Mesenchymal stem cell (in vitro differentiated cells and primary cell): Measurements from ENCODE around the gene C3orf85. TPM values are rescaled to one million over a fixed set of nuclear protein-coding genes. Genes with fewer than 3 reads are reported as not detected.
A peak's percentile ranks its signal among the peaks of the same experiment; 100 is the strongest.

Experiments used
- DNase-seq: peaks from one replicate; pipeline ENCODE4 v3.0.0-alpha.2; 2013
- H2AFZ ChIP-seq: one replicate; pipeline ENCODE4 v1.6.1; 2013; ENCODE audit warnings: low read depth, mild to moderate bottlenecking, control low read depth, inconsistent platforms, low read length, moderate library complexity
- H2AK5ac ChIP-seq: 2 replicates; pipeline ENCODE4 v1.6.1; 2013; ENCODE audit warnings: low read length, moderate library complexity, mild to moderate bottlenecking, inconsistent platforms; ENCODE audit not compliant: severe bottlenecking
- H2BK120ac ChIP-seq: one replicate; pipeline ENCODE4 v1.6.1; 2013; ENCODE audit warnings: low read depth, mild to moderate bottlenecking, inconsistent platforms, low read length, moderate library complexity
- H2BK12ac ChIP-seq, 2 experiments: one replicate each; pipeline ENCODE4 v1.6.1; 2013; ENCODE audit warnings: inconsistent platforms in 2 of 2, low read length in 2 of 2, mild to moderate bottlenecking in 2 of 2, moderate library complexity in 2 of 2, control low read depth in 1 of 2
- H2BK15ac ChIP-seq: one replicate; pipeline ENCODE4 v1.6.1; 2013; ENCODE audit warnings: mild to moderate bottlenecking, low read depth, inconsistent platforms; ENCODE audit not compliant: poor library complexity, severe bottlenecking
- H2BK5ac ChIP-seq: 2 replicates; pipeline ENCODE4 v1.6.1; 2013; ENCODE audit warnings: low read depth, mild to moderate bottlenecking, low read length, control low read depth, inconsistent platforms; ENCODE audit not compliant: poor library complexity, severe bottlenecking
- H3K14ac ChIP-seq, 2 experiments: one replicate each; pipeline ENCODE4 v1.6.1; 2013; ENCODE audit warnings: inconsistent platforms in 2 of 2, low read length in 2 of 2, control low read depth in 1 of 2, mild to moderate bottlenecking in 1 of 2, moderate library complexity in 1 of 2
- H3K18ac ChIP-seq, 2 experiments: one replicate each; pipeline ENCODE4 v1.6.1; 2013; ENCODE audit warnings: inconsistent platforms in 2 of 2, low read length in 2 of 2, control low read depth in 1 of 2, low read depth in 1 of 2, mild to moderate bottlenecking in 1 of 2
- H3K23ac ChIP-seq, 2 experiments: one replicate each; pipeline ENCODE4 v1.6.1; 2013; ENCODE audit warnings: inconsistent platforms in 2 of 2, low read length in 2 of 2, mild to moderate bottlenecking in 2 of 2, moderate library complexity in 2 of 2, control low read depth in 1 of 2
- H3K27ac ChIP-seq: 2 replicates; pipeline ENCODE4 v1.5.1; 2013; ENCODE audit warnings: mild to moderate bottlenecking, moderate library complexity, low read length, control low read depth, inconsistent platforms; ENCODE audit not compliant: poor library complexity, severe bottlenecking
- H3K27me3 ChIP-seq, 2 experiments: 2 replicates each; pipeline versions ENCODE4 v1.6.1 to v1.7.0; 2013; ENCODE audit warnings: low read length in 2 of 2, mild to moderate bottlenecking in 2 of 2, moderate library complexity in 2 of 2, control low read depth in 1 of 2, inconsistent platforms in 1 of 2; ENCODE audit not compliant: control insufficient read depth in 1 of 2, insufficient read depth in 1 of 2
- H3K36me3 ChIP-seq, 2 experiments: 2 replicates each; pipeline versions ENCODE4 v1.6.1 to v1.7.0; 2013; ENCODE audit warnings: low read length in 2 of 2, control low read depth in 1 of 2, inconsistent platforms in 1 of 2, low read depth in 1 of 2, mild to moderate bottlenecking in 1 of 2; ENCODE audit not compliant: insufficient read depth in 2 of 2, control insufficient read depth in 1 of 2
- H3K4ac ChIP-seq, 2 experiments: one replicate each; pipeline ENCODE4 v1.6.1; 2013; ENCODE audit warnings: inconsistent platforms in 2 of 2, low read length in 2 of 2, mild to moderate bottlenecking in 2 of 2, moderate library complexity in 2 of 2, control low read depth in 1 of 2, low read depth in 1 of 2
- H3K4me1 ChIP-seq: 2 replicates; pipeline ENCODE4 v1.6.1; 2013; ENCODE audit warnings: low read depth, low read length, control low read depth; ENCODE audit not compliant: control insufficient read depth, insufficient read depth
- H3K4me2 ChIP-seq: 2 replicates; pipeline ENCODE4 v1.6.1; 2013; ENCODE audit warnings: low read length, mild to moderate bottlenecking, inconsistent platforms; ENCODE audit not compliant: poor library complexity, severe bottlenecking
- H3K4me3 ChIP-seq, 2 experiments: 2 replicates each; pipeline versions ENCODE4 v1.5.1 to v1.7.0; 2013; ENCODE audit warnings: low read length in 2 of 2, mild to moderate bottlenecking in 2 of 2, control low read depth in 1 of 2, low read depth in 1 of 2; ENCODE audit not compliant: insufficient read depth in 1 of 2
- H3K79me1 ChIP-seq: replicated peaks from 2 replicates; pipeline ENCODE4 v1.6.1; 2013; ENCODE audit warnings: mild to moderate bottlenecking, control low read depth, low read length, inconsistent platforms; ENCODE audit not compliant: poor library complexity, severe bottlenecking
- H3K9ac ChIP-seq: 2 replicates; pipeline ENCODE4 v1.7.0; 2013; ENCODE audit warnings: mild to moderate bottlenecking, low read length, moderate library complexity
- H3K9me3 ChIP-seq: 2 replicates; pipeline ENCODE4 v1.7.0; 2013; ENCODE audit warnings: mild to moderate bottlenecking, low read length; ENCODE audit not compliant: control insufficient read depth
- H4K8ac ChIP-seq: one replicate; pipeline ENCODE4 v1.6.1; 2013; ENCODE audit warnings: inconsistent platforms, mild to moderate bottlenecking, low read length, moderate library complexity
- H4K91ac ChIP-seq: one replicate; pipeline ENCODE4 v1.6.1; 2013; ENCODE audit warnings: mild to moderate bottlenecking, low read length, inconsistent platforms
- WGBS: methylation state at CpG from one replicate; pipeline ENCODE4 v1.1.7; 2013; ENCODE audit warnings: mixed read lengths; 5-methylcytosine and 5-hydroxymethylcytosine counted together
- polyA plus RNA-seq, 2 experiments: library from polyadenylated mRNA; stranded (reverse); fragments of 200-250 nt; gene quantifications; one replicate each; pipeline ENCODE4 v1.2.3, GENCODE V29; 2013

Gene C3orf85
- not detected for polyA plus RNA-seq (2013, experiment 1 of 2)
- polyA plus RNA-seq (2013, experiment 2 of 2) = not detected

- no peak within 1 kb of the TSS for H2BK120ac ChIP-seq
- no peaks in the 10 kb centered on the region for H3K36me3 ChIP-seq
- H4K8ac ChIP-seq = no peak within 1 kb of the TSS
- no peaks in the 10 kb centered on the region for H3K4me1 ChIP-seq
- no peak within 1 kb of the TSS for H3K27ac ChIP-seq
- H2AFZ ChIP-seq = no peak within 1 kb of the TSS
- no peak within 1 kb of the TSS for H2BK5ac ChIP-seq
- H3K4me3 ChIP-seq = no peak within 1 kb of the TSS
- no peak within 1 kb of the TSS for H3K14ac ChIP-seq
- H2BK12ac ChIP-seq = no peak within 1 kb of the TSS
- H3K27me3 ChIP-seq = no peaks in the 10 kb centered on the region
- no peaks in the 10 kb centered on the region for H3K9me3 ChIP-seq
- WGBS = 100% methylated on average over 1 of the region's 3 CpGs
- no peak within 1 kb of the TSS for H3K9ac ChIP-seq
- H3K23ac ChIP-seq = no peak within 1 kb of the TSS
- no peak within 1 kb of the TSS for H4K91ac ChIP-seq
- H3K18ac ChIP-seq = no peak within 1 kb of the TSS
- no peak within 1 kb of the TSS for H3K4me2 ChIP-seq
- no peak within 1 kb of the TSS for H2BK15ac ChIP-seq
- no peak within 1 kb of the TSS for H2AK5ac ChIP-seq
- no peak for DNase-seq
- no peaks in the 10 kb centered on the region for H3K79me1 ChIP-seq
- no peak within 1 kb of the TSS for H3K4ac ChIP-seq
Observed at GRCh38 chr3:109136523-109136922, at the start of gene C3orf85. Gene C3orf85 (plus strand): TSS chr3:109136719. CDS start chr3:109136848, 129 bp downstream.

GRCh38 chr3:109089265-109089664 is 47.3 kb upstream of the C3orf85 start:
- no peaks in the 10 kb centered on the region for H3K36me3 ChIP-seq
- H3K9me3 ChIP-seq = no peaks in the 10 kb centered on the region
- no peak overlapping the region for H2BK12ac ChIP-seq
- no peaks in the 10 kb centered on the region for H3K4me1 ChIP-seq
- no peak overlapping the region for H4K8ac ChIP-seq
- no peak overlapping the region for H3K23ac ChIP-seq
- H2BK120ac ChIP-seq = no peak overlapping the region
- no peak overlapping the region for H3K4me2 ChIP-seq
- H3K27me3 ChIP-seq = no peaks in the 10 kb centered on the region
- no peak overlapping the region for H3K27ac ChIP-seq
- no peak for DNase-seq
- H3K4ac ChIP-seq = no peak overlapping the region
- no peak overlapping the region for H2BK15ac ChIP-seq
- H3K4me3 ChIP-seq = no peak overlapping the region
- H3K14ac ChIP-seq = no peak overlapping the region
- 83% methylated on average over 1 of the region's 1 CpG for WGBS
- no peak overlapping the region for H3K9ac ChIP-seq
- H4K91ac ChIP-seq = no peak overlapping the region
- H3K18ac ChIP-seq = no peak overlapping the region
- no peak overlapping the region for H2BK5ac ChIP-seq
- H2AFZ ChIP-seq = no peak overlapping the region
- H3K79me1 ChIP-seq = no peaks in the 10 kb centered on the region
- no peak overlapping the region for H2AK5ac ChIP-seq

GRCh38 chr3:109091846-109092245 is 44.7 kb upstream of the C3orf85 start:
- Histone ChIP-seq H3K4me2 (no peak overlapping the region), H3K18ac (no peak overlapping the region), H4K8ac (no peak overlapping the region), H3K27me3 (no peaks in the 10 kb centered on the region), H3K9ac (no peak overlapping the region), H2BK5ac (no peak overlapping the region), H2BK12ac (no peak overlapping the region), H3K4ac (no peak overlapping the region), H3K4me1 (no peaks in the 10 kb centered on the region), H2AK5ac (no peak overlapping the region), H3K23ac (no peak overlapping the region), H4K91ac (no peak overlapping the region), H3K36me3 (no peaks in the 10 kb centered on the region), H2BK120ac (no peak overlapping the region), H3K4me3 (no peak overlapping the region), H2BK15ac (no peak overlapping the region), H3K79me1 (no peaks in the 10 kb centered on the region), H2AFZ (no peak overlapping the region), H3K14ac (no peak overlapping the region), H3K9me3 (no peaks in the 10 kb centered on the region), H3K27ac (no peak overlapping the region)
- DNase-seq = peak; percentile 5
- 70% methylated on average over 1 of the region's 2 CpGs for WGBS

GRCh38 chr3:109093561-109093960 is 43.0 kb upstream of the C3orf85 start:
- Histone ChIP-seq H2BK12ac (no peak overlapping the region), H2BK120ac (no peak overlapping the region), H3K18ac (no peak overlapping the region), H4K91ac (no peak overlapping the region), H3K36me3 (no peaks in the 10 kb centered on the region), H3K23ac (no peak overlapping the region), H3K27ac (no peak overlapping the region), H3K4me3 (no peak overlapping the region), H2AFZ (no peak overlapping the region), H3K4me2 (no peak overlapping the region), H3K4ac (no peak overlapping the region), H2BK15ac (no peak overlapping the region), H2BK5ac (no peak overlapping the region), H3K79me1 (no peaks in the 10 kb centered on the region), H3K27me3 (no peaks in the 10 kb centered on the region), H3K14ac (no peak overlapping the region), H4K8ac (no peak overlapping the region), H3K9ac (no peak overlapping the region), H3K4me1 (no peaks in the 10 kb centered on the region), H2AK5ac (no peak overlapping the region), H3K9me3 (no peaks in the 10 kb centered on the region)
- no peak for DNase-seq
